Measurements from ENCODE around the gene MYOM1. TPM values are rescaled to one million over a fixed set of nuclear protein-coding genes. Genes with fewer than 3 reads are reported as not detected.

Gene MYOM1
- total RNA-seq, 1 experiment from 2014 or later, result 0.92 TPM

DNA sequence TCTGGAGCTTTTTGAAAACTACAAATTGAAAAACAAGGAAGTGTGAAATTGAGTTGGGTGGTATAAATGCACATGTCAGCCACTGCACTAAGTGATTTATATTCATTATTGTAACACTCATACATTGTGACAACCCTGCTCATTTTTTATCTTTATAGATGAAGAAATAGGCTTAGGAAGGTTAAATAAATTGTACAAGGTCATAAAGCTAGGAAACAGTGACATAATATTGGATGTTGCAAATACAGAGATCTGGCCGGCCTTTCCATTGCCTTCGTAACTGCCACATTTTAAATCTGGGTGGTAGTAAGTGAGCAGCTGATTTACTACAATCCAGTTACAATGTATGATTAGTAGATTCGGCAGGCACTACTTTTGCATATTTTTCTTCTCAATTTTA, 130.2 kb downstream of the MYOM1 start:
- Histone ChIP-seq H3K4me1 (ENCODE audit: control insufficient read depth, insufficient read depth, low read length) (peaks cover 8% of the 10 kb centered on the region; the same call in 1 of the 2 replicates), H3K4me3 (ENCODE audit: low read depth in 2 of 2, low read length in 2 of 2) (no peak overlapping the region), H3K36me3 (ENCODE audit: control insufficient read depth, insufficient read depth, low read length) (no peaks in the 10 kb centered on the region), H3K27me3 (ENCODE audit: control insufficient read depth, insufficient read depth, low read length) (no peaks in the 10 kb centered on the region), H3K9me3 (ENCODE audit: control insufficient read depth, insufficient read depth, low read depth, low read length) (no peaks in the 10 kb centered on the region), H3K27ac (ENCODE audit: low read length) (no peak overlapping the region)
- DNase-seq (ENCODE audit: low read depth, low spot score) (no peak), ATAC-seq (no peak)
- ChIA-PET CTCF (no interaction called here), POLR2A (interaction anchor here (0.6 kb wide), 1 partner anchor 125 kb away, joined by 7 read pairs; no protein-coding TSS in a partner anchor)
- in situ Hi-C loops (cut with HindIII; ENCODE audit: low pct_unique_long_range_greater_than_20kb, low sequenced_read_pairs) (no loop called here), intact Hi-C loops (cut with micrococcal nuclease; ENCODE audit: unreplicated experiment) (no loop called here)
- no TSS peak for BruUV-seq (replicated peaks)
- TF ChIP-seq, protein P1, sequence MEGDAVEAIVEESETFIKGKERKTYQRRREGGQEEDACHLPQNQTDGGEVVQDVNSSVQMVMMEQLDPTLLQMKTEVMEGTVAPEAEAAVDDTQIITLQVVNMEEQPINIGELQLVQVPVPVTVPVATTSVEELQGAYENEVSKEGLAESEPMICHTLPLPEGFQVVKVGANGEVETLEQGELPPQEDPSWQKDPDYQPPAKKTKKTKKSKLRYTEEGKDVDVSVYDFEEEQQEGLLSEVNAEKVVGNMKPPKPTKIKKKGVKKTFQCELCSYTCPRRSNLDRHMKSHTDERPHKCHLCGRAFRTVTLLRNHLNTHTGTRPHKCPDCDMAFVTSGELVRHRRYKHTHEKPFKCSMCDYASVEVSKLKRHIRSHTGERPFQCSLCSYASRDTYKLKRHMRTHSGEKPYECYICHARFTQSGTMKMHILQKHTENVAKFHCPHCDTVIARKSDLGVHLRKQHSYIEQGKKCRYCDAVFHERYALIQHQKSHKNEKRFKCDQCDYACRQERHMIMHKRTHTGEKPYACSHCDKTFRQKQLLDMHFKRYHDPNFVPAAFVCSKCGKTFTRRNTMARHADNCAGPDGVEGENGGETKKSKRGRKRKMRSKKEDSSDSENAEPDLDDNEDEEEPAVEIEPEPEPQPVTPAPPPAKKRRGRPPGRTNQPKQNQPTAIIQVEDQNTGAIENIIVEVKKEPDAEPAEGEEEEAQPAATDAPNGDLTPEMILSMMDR (IDR thresholded peaks at IDR 0.05), result no peak
- TF ChIP-seq SIN3A (IDR thresholded peaks at IDR 0.05; ENCODE audit: borderline replicate concordance, insufficient read depth, low read depth, low read length) (no peak), TCF7L2 (IDR thresholded peaks at IDR 0.05; ENCODE audit: low read depth, low read length) (no peak), POLR2AphosphoS5 (IDR thresholded peaks at IDR 0.05; ENCODE audit: low read depth, low read length) (no peak)
- TF ChIP-seq, protein P2, sequence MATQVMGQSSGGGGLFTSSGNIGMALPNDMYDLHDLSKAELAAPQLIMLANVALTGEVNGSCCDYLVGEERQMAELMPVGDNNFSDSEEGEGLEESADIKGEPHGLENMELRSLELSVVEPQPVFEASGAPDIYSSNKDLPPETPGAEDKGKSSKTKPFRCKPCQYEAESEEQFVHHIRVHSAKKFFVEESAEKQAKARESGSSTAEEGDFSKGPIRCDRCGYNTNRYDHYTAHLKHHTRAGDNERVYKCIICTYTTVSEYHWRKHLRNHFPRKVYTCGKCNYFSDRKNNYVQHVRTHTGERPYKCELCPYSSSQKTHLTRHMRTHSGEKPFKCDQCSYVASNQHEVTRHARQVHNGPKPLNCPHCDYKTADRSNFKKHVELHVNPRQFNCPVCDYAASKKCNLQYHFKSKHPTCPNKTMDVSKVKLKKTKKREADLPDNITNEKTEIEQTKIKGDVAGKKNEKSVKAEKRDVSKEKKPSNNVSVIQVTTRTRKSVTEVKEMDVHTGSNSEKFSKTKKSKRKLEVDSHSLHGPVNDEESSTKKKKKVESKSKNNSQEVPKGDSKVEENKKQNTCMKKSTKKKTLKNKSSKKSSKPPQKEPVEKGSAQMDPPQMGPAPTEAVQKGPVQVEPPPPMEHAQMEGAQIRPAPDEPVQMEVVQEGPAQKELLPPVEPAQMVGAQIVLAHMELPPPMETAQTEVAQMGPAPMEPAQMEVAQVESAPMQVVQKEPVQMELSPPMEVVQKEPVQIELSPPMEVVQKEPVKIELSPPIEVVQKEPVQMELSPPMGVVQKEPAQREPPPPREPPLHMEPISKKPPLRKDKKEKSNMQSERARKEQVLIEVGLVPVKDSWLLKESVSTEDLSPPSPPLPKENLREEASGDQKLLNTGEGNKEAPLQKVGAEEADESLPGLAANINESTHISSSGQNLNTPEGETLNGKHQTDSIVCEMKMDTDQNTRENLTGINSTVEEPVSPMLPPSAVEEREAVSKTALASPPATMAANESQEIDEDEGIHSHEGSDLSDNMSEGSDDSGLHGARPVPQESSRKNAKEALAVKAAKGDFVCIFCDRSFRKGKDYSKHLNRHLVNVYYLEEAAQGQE (IDR thresholded peaks at IDR 0.05; ENCODE audit: insufficient read depth in 1 of 2, low read depth in 2 of 2, low read length in 1 of 2), result no peak

DNA sequence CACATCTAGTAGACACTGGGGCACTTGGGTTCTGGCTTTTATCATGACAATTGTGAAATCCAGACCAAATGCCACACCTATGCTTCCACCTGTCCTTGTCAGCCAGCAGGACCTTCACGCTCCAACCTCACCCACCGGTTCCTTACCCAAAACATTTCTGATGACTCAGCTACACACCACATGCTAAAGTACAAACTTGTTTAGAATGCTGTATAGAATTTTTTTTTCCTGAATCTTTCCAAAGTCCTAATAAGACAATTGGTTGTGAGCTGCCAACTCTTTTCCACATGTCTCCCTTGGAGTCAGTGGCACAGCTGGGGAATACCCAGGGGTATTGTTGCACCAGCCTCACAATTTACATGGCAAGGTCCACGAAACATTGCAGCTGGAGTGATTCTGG, 131.3 kb downstream of the MYOM1 start:
- intact Hi-C loops (cut with micrococcal nuclease; ENCODE audit: unreplicated experiment) (no loop called here), in situ Hi-C loops (cut with HindIII; ENCODE audit: low pct_unique_long_range_greater_than_20kb, low sequenced_read_pairs) (no loop called here)
- TF ChIP-seq, protein P2 (IDR thresholded peaks at IDR 0.05; ENCODE audit: insufficient read depth in 1 of 2, low read depth in 2 of 2, low read length in 1 of 2), result no peak
- no peak for TF ChIP-seq SIN3A (IDR thresholded peaks at IDR 0.05; ENCODE audit: borderline replicate concordance, insufficient read depth, low read depth, low read length)
- no peak for TF ChIP-seq POLR2AphosphoS5 (IDR thresholded peaks at IDR 0.05; ENCODE audit: low read depth, low read length)
- TF ChIP-seq, protein P1 (IDR thresholded peaks at IDR 0.05), result no peak
- no peak for TF ChIP-seq TCF7L2 (IDR thresholded peaks at IDR 0.05; ENCODE audit: low read depth, low read length)
- Histone ChIP-seq H3K4me1 (ENCODE audit: control insufficient read depth, insufficient read depth, low read length) (no peaks in the 10 kb centered on the region), H3K27ac (ENCODE audit: low read length) (no peak overlapping the region), H3K9me3 (ENCODE audit: control insufficient read depth, insufficient read depth, low read depth, low read length) (no peaks in the 10 kb centered on the region), H3K36me3 (ENCODE audit: control insufficient read depth, insufficient read depth, low read length) (no peaks in the 10 kb centered on the region), H3K4me3 (ENCODE audit: low read depth in 2 of 2, low read length in 2 of 2) (no peak overlapping the region), H3K27me3 (ENCODE audit: control insufficient read depth, insufficient read depth, low read length) (no peaks in the 10 kb centered on the region)
- CTCF ChIA-PET, result no interaction called here
- no TSS peak for BruUV-seq (replicated peaks)
- POLR2A ChIA-PET, result no interaction called here
- no peak for ATAC-seq
- DNase-seq (ENCODE audit: low read depth, low spot score), result no peak
